ENCODE data around the gene IFI16.

Gene IFI16

GRCh38 chr1:159066108-159066507 lies 56.4 kb downstream of the IFI16 start:
- DNase-seq (ENCODE audit: low read depth): no peak

GRCh38 chr1:159067699-159068621 lies 58.3 kb downstream of the IFI16 start:
- DNase-seq (ENCODE audit: low read depth): no peak

- DNase-seq (ENCODE audit: low read depth): no peak
Measured at GRCh38 chr1:159068886-159069285, 59.2 kb downstream of the IFI16 start.

- no peak for DNase-seq (ENCODE audit: low read depth)
Measured at GRCh38 chr1:159071970-159072582, 62.4 kb downstream of the IFI16 start.

GRCh38 chr1:159076438-159077119 lies 66.9 kb downstream of the IFI16 start, which contains the start of gene AIM2:
Gene AIM2, minus strand, starts transcription at chr1:159076766. Its CDS starts 3,267 bp downstream, at chr1:159073499.
- no peak for DNase-seq (ENCODE audit: low read depth)

- no peak for DNase-seq (ENCODE audit: low read depth)
Measured at GRCh38 chr1:159077120-159077961, 67.6 kb downstream of the IFI16 start.

- no peak for DNase-seq (ENCODE audit: low read depth)
Measured at GRCh38 chr1:159079525-159079924, 69.8 kb downstream of the IFI16 start.

GRCh38 chr1:159081626-159082025 lies 71.9 kb downstream of the IFI16 start:
- DNase-seq (ENCODE audit: low read depth): no peak

- DNase-seq (ENCODE audit: low read depth): no peak
Measured at GRCh38 chr1:159083013-159083412, 73.3 kb downstream of the IFI16 start.

- no peak for DNase-seq (ENCODE audit: low read depth)
Measured at GRCh38 chr1:159084152-159084551, 74.4 kb downstream of the IFI16 start.

- no peak for DNase-seq (ENCODE audit: low read depth)
Measured at GRCh38 chr1:159084867-159085266, 75.2 kb downstream of the IFI16 start.

GRCh38 chr1:159088050-159088449 lies 78.3 kb downstream of the IFI16 start:
- peak; percentile 59 for DNase-seq (ENCODE audit: low read depth)

- no peak for DNase-seq (ENCODE audit: low read depth)
Measured at GRCh38 chr1:159088546-159089183, 79.0 kb downstream of the IFI16 start.

GRCh38 chr1:159089184-159089791 lies 79.6 kb downstream of the IFI16 start:
- no peak for DNase-seq (ENCODE audit: low read depth)

- no peak for DNase-seq (ENCODE audit: low read depth)
Measured at GRCh38 chr1:159090286-159091179, 80.8 kb downstream of the IFI16 start.

- no peak for DNase-seq (ENCODE audit: low read depth)
Measured at GRCh38 chr1:159091180-159091560, 81.5 kb downstream of the IFI16 start.

GRCh38 chr1:159091607-159092031 lies 81.9 kb downstream of the IFI16 start:
- peak; percentile 11 for DNase-seq (ENCODE audit: low read depth)

- peak; percentile 39 for DNase-seq (ENCODE audit: low read depth)
Measured at GRCh38 chr1:159092036-159092760, 82.5 kb downstream of the IFI16 start.

- DNase-seq (ENCODE audit: low read depth): no peak
Measured at GRCh38 chr1:159098596-159098995, 88.9 kb downstream of the IFI16 start.

Data from GM04504 (cell line).